Stomach (tissue), 9 donors: Measurements from ENCODE around the gene KCNA10. TPM values are rescaled to one million over a fixed set of nuclear protein-coding genes. Genes with fewer than 3 reads are reported as not detected.

Experiments
- DNase-seq, 2 donors: peaks; one replicate each; pipeline versions ENCODE4 v3.0.0 to v3.0.0-alpha.2; 2013 to 2019
- H3K27ac ChIP-seq, 5 donors: fragments of 200-600 bp in 4 of 5; sonication (generic) in 4 of 5; one replicate each; pipeline ENCODE4 v1.5.1; 2013 to 2019; ENCODE audit warnings: mild to moderate bottlenecking in 1 of 5, moderate library complexity in 1 of 5
- H3K27me3 ChIP-seq, 3 donors: fragments of 200-600 bp; sonication (generic); one replicate each; pipeline ENCODE4 v1.5.1; 2017 to 2019; ENCODE audit warnings: mixed run types in 1 of 3
- H3K36me3 ChIP-seq, 4 donors: fragments of 200-600 bp; sonication (generic); 1 replicate in 3 of 4; 2 replicates in 1 of 4; pipeline ENCODE4 v1.5.1; 2016 to 2019
- H3K4me1 ChIP-seq, 4 donors: fragments of 200-600 bp; sonication (generic); one replicate each; pipeline ENCODE4 v1.5.1; 2016 to 2019
- H3K4me3 ChIP-seq, 4 donors: fragments of 200-600 bp; sonication (generic) in 3 of 4; one replicate each; pipeline ENCODE4 v1.5.1; 2016 to 2019; ENCODE audit warnings: mild to moderate bottlenecking in 1 of 4
- H3K9me3 ChIP-seq, 4 donors: fragments of 200-600 bp; sonication (generic); one replicate each; pipeline ENCODE4 v1.5.1; 2016 to 2019
- CTCF ChIP-seq, 7 experiments: fragments of 450-650 bp in 4 of 7; fragments of 200-600 bp in 3 of 7; sonication (generic) in 3 of 7; IDR thresholded peaks; one replicate each; pipeline ENCODE4 v1.5.1; 2016 to 2019; ENCODE audit warnings: antibody characterized with exemption in 7 of 7, control low read depth in 2 of 7, mild to moderate bottlenecking in 1 of 7
- EP300 ChIP-seq: sonication (generic); formaldehyde crosslinking; IDR thresholded peaks from one replicate; pipeline ENCODE4 v1.6.1; 2017; ENCODE audit warnings: antibody characterized with exemption
- POLR2A ChIP-seq, 4 donors: fragments of 450-650 bp; IDR thresholded peaks; one replicate each; pipeline ENCODE4 v1.6.1; 2016; ENCODE audit warnings: antibody characterized with exemption in 4 of 4, control low read depth in 2 of 4, mild to moderate bottlenecking in 1 of 4, moderate library complexity in 1 of 4
- POLR2AphosphoS5 ChIP-seq, 3 donors: sonication (generic); formaldehyde crosslinking; IDR thresholded peaks; one replicate each; pipeline ENCODE4 v1.6.1; 2016; ENCODE audit warnings: antibody characterized with exemption in 3 of 3
- WGBS, 5 donors: extraction: QIAGEN DNeasy Blood & Tissue Kit in 3 of 5; methylation state at CpG; one replicate each; pipeline versions ENCODE4 v1.1.5 to v1.1.7; 2013 to 2018; 5-methylcytosine and 5-hydroxymethylcytosine counted together
- intact Hi-C: fragments of 100-400 bp; cut with DNase I; formaldehyde crosslinking; loops from one replicate; pipeline ENCODE4 v1.15.1; 2023; ENCODE audit warnings: low total_unique reads
- polyA plus RNA-seq, 3 donors: library from polyadenylated mRNA; stranded (reverse); fragments of 200-250 nt; gene quantifications; one replicate each; pipeline ENCODE4 v1.2.3, GENCODE V29; 2013
- total RNA-seq, 5 donors: library from RNA; depleted of rRNA; stranded (reverse); fragments of >200 nt; gene quantifications; one replicate each; pipeline versions ENCODE4 v1.1.0 to v1.2.3, GENCODE V29; 2014 to 2016
- donor health status: healthy with polysubstance abuse.
- donor health status: Bipolar disorder and iron deficiency.
- donor health status: healthy.

The KCNA10 gene
- total and polyA plus RNA-seq, 8 donors = 0.12 to 0.58 TPM; not detected in 6

GRCh38 chr1:110481968-110482623 is 36.9 kb downstream of the KCNA10 start:
- DNase-seq = no peak
- 53 to 70% (median 68%) methylated on average over 12 of the region's 12 CpGs for WGBS, 5 donors
- H3K27ac ChIP-seq = no peak overlapping the region
- H3K4me1 ChIP-seq = peaks cover 20 to 68% (median 31%) of the 10 kb centered on the region in 4 donors
- H3K36me3 ChIP-seq = no peaks in the 10 kb centered on the region
- TF ChIP-seq CTCF (IDR thresholded peaks at IDR 0.05) = no peak
- TF ChIP-seq POLR2A (IDR thresholded peaks at IDR 0.05) = no peak
- TF ChIP-seq EP300 = no peak
- no peak for TF ChIP-seq POLR2AphosphoS5 (IDR thresholded peaks at IDR 0.05)
- H3K4me3 ChIP-seq = no peak overlapping the region
- H3K9me3 ChIP-seq = no peaks in the 10 kb centered on the region
- H3K27me3 ChIP-seq = peaks cover 0 to 11% (median 0%) of the 10 kb centered on the region in 3 donors
- intact Hi-C loops = no loop called here

GRCh38 chr1:110480356-110481096 is 38.4 kb downstream of the KCNA10 start:
- H3K27ac ChIP-seq = no peak overlapping the region
- WGBS, 5 donors = 29 to 47% (median 34%) methylated on average over 3 to 4 of the region's 4 CpGs
- TF ChIP-seq CTCF (IDR thresholded peaks at IDR 0.05) (no peak), POLR2AphosphoS5 (IDR thresholded peaks at IDR 0.05) (no peak), POLR2A (IDR thresholded peaks at IDR 0.05) (no peak), EP300 (no peak)
- H3K9me3 ChIP-seq = no peaks in the 10 kb centered on the region
- intact Hi-C loops = no loop called here
- peaks cover 27 to 77% (median 41%) of the 10 kb centered on the region in 4 donors for H3K4me1 ChIP-seq
- H3K27me3 ChIP-seq = peaks cover 0 to 11% (median 0%) of the 10 kb centered on the region in 3 donors
- H3K4me3 ChIP-seq = no peak overlapping the region
- no peaks in the 10 kb centered on the region for H3K36me3 ChIP-seq
- DNase-seq = no peak

DNA sequence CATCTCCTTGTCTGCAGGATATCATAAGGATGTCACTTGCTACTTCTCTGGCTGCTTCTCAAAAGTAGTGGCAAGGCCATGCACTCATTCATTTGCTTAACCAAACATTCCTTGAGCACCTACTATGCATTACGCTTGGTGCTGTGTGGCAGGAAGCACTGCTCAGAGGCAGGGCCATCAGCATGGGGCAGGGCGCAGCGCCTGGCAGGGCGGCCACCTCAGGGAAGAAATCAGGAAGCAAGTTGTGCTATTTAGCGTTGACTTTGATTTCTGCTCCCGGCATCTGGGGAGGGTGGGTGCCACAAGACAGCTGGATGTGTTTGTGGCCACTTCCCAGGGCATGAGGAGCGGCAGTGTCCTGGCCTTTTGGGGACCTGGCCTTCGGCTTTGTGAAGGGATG is 40.1 kb downstream of the KCNA10 start:
- Histone ChIP-seq H3K27ac (peak overlapping the region in 4 of 5 donors; percentile 10 to 77 (median 72)), H3K36me3 (no peaks in the 10 kb centered on the region), H3K27me3 (peaks cover 0 to 9% (median 0%) of the 10 kb centered on the region in 3 donors), H3K4me3 (no peak overlapping the region), H3K4me1 (peaks cover 27 to 79% (median 41%) of the 10 kb centered on the region in 4 donors), H3K9me3 (no peaks in the 10 kb centered on the region)
- WGBS, 5 donors = 83 to 98% (median 86%) methylated on average over 6 to 8 of the region's 8 CpGs
- no peak for DNase-seq
- TF ChIP-seq POLR2AphosphoS5 (IDR thresholded peaks at IDR 0.05) = no peak
- no peak for TF ChIP-seq POLR2A (IDR thresholded peaks at IDR 0.05)
- TF ChIP-seq EP300 = no peak
- TF ChIP-seq CTCF (IDR thresholded peaks at IDR 0.05) = no peak
- intact Hi-C loops = no loop called here

DNA sequence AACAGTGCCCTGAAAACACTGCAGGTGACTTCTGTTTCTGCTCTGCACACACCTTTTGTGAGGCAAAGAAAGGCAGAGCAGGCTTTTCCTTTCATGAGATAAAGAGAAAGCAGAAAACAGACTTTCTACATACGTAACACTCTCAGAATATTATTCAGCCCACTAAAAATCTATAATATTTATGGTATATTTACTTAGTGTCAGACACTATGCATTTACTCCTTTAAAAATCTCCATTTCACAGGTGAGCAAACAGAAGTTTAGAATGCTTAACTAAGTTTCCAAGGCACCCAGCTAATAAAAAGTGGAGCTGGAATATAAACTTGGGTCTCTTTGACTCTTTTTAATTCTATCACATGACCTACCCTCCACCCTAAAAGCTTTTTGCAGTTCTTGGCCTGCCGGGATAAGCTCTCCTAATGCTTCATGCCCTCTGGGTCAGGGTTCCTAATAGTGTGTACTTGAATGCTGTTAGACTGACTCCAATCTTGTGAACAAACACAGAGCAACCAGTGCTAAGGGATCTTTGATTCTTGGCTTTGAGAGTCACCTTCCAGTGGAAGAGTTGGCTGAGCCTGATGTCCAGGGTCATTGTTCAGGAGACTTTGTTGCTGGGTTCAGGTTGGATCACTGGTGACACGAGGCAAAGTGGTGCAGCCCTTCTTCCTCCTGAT is 40.9 kb downstream of the KCNA10 start:
- intact Hi-C loops = no loop called here
- H3K9me3 ChIP-seq = no peaks in the 10 kb centered on the region
- no peaks in the 10 kb centered on the region for H3K36me3 ChIP-seq
- DNase-seq = peak in 1 of 2 donors; percentile 41
- WGBS, 5 donors = 30 to 46% (median 40%) methylated on average over 2 to 3 of the region's 3 CpGs
- peaks cover 0 to under 1% (median 0%) of the 10 kb centered on the region in 3 donors for H3K27me3 ChIP-seq
- H3K4me3 ChIP-seq = no peak overlapping the region
- H3K27ac ChIP-seq = peak overlapping the region; percentile 40 to 77 (median 71)
- TF ChIP-seq EP300 (no peak), CTCF (IDR thresholded peaks at IDR 0.05) (no peak), POLR2AphosphoS5 (IDR thresholded peaks at IDR 0.05) (no peak), POLR2A (IDR thresholded peaks at IDR 0.05) (no peak)
- peaks cover 27 to 78% (median 41%) of the 10 kb centered on the region in 4 donors for H3K4me1 ChIP-seq
